NOMO-1 (cell line): ENCODE measurements around the gene ILK.

Experiments
- DNase-seq, 2 experiments: peaks; one replicate each; lab custom pipeline; 2025; ENCODE audit not compliant: unreplicated experiment in 2 of 2; lab: John Stamatoyannopoulos, UW

ILK gene

DNA sequence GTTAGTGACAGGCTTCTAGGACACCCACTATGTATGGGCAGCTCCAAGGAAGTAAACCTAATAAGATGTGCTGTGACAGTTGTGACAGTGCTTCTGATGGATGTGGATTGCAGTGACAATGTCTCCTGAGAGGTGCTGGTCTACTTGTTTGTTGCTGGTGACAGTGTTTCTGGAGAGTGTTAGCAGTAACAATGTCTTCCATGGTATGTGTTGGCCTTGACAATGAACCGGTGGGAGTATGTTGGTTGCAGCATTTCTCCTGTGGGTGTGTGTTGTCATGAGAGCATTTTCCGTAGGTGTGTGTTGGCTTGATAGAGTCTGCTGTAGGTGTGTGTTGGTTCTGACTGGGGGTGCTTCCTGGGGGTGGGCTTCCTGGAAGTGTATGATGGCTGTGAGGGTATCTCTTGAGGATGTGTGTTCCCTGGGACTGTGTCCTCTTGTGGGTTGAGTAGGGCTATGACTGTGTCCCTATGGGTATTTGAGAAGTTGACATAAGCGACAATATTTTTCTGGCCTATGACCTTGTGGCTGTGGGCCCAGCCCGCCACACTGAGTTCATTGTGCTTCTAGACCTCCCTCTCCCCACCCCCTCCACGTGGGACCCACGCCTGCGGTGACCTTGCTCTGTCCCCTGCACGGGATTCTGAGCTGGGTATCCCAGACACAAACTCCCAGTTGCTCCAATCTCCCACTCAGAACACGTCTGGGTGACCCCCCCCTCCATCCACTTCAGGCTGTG, 50.9 kb downstream of the ILK start:
- DNase-seq: no peak

- DNase-seq: no peak
These were observed 51.6 kb downstream of the ILK start for GRCh38 chr11:6655020-6655789.

DNA sequence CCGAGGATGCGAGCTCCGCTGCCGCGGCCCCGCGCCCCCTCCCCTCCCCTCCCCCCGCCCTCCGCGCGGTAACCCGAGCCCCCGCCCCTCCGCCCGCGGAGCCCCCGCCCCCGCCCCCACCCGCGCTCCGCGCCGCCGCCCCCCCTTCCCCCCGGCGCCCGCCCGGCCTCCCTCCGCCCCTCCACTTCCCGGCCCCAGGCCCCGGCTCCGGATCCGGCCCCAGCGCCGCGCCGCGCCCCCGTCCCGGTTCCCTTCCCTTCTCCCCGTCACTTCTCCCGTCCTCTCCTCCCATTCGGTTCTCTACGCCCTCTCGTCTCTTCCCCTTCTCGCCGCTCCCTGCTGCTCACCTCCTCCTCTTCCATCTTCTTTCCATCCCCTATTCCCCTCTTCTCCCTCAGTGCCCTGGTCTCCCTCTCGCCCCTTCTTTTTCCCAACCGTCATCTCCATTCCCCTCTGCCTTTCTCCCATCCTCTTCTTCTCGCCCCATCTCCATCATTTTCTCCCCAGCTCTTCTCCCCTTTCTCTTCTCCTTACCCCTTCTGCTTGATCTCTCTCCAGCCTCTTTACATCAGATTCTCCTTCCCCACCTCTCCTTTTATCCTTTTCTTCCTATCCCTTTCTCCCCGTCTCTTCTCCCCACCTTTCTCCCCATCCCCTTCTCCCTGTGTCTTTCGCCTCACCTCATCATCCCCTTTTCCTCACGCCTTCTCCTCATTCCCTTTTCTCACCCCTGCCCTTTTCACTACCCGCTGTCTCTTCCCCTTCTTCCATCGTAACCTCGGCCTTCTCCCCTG, 52.4 kb downstream of the ILK start, which contains the start of gene DCHS1:
TSS of gene DCHS1 (minus strand) at position 20 of the 794 bp plus-strand sequence. CDS start 14,196 bp downstream, outside the sequence.
- DNase-seq: no peak

- no peak for DNase-seq
These were observed 53.0 kb downstream of the ILK start for GRCh38 chr11:6656584-6656915.

DNA sequence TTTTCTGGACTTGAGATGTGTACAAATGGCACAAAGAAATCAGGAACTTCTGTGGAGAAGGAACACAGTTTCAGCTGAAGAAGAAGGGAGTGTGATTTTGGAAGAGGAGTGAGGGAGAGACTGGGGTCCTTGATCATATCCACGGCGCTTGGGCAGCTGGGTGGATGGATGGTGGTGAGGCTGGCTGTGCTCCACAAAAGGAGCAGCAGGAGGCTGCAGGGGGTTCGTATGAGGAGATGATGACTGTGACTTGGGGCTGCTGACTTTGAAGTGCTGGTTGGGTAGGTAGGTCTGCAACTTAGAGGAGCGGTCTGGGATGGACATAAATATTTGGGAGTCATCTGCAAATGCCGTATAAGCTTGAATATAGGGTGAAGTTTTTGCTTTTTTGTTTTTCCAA, 53.4 kb downstream of the ILK start:
- DNase-seq: no peak

GRCh38 chr11:6657346-6657745, 53.8 kb downstream of the ILK start:
- DNase-seq: no peak

- no peak for DNase-seq
These were observed 55.1 kb downstream of the ILK start for GRCh38 chr11:6658647-6659046.
